HG02870 (cell line): ENCODE measurements around the gene NAPB.
"Not testable (repeated sequence)": the region's sequence is repeated elsewhere in the genome, so short reads cannot be mapped to it uniquely, and the experiment has no call there.

ENCODE experiments used
- ATAC-seq: cut with Tn5 transposase; IDR thresholded peaks from one replicate; pipeline ENCODE4 v1.9.1; 2021; ENCODE audit warnings: mild to moderate bottlenecking, moderate library complexity; ENCODE audit not compliant: unreplicated experiment

The NAPB gene

GRCh38 chr20:23420943-23421931 lies at the start of gene NAPB:
NAPB (minus strand) TSS chr20:23421488; CDS start chr20:23421402, 86 bp downstream.
- ATAC-seq = peak; percentile 94

- ATAC-seq = not testable (repeated sequence)
These were observed 45.7 kb upstream of the NAPB start for GRCh38 chr20:23466961-23467360.

- ATAC-seq = no peak
These were observed 39.9 kb upstream of the NAPB start for GRCh38 chr20:23461180-23461579.

GRCh38 chr20:23459461-23460150 lies 38.3 kb upstream of the NAPB start:
- no peak for ATAC-seq

- no peak for ATAC-seq
These were observed 35.6 kb upstream of the NAPB start for GRCh38 chr20:23456873-23457272.

GRCh38 chr20:23456409-23456808 lies 35.1 kb upstream of the NAPB start:
- no peak for ATAC-seq

GRCh38 chr20:23455639-23456038 lies 34.4 kb upstream of the NAPB start:
- ATAC-seq = no peak

GRCh38 chr20:23454816-23455215 lies 33.5 kb upstream of the NAPB start:
- ATAC-seq = no peak

- ATAC-seq = no peak
These were observed 32.6 kb upstream of the NAPB start for GRCh38 chr20:23453549-23454543.

GRCh38 chr20:23452776-23453175 lies 31.5 kb upstream of the NAPB start, which contains the start of gene CST11:
CST11 (minus strand) TSS chr20:23452876; CDS start chr20:23452811, 65 bp downstream.
- ATAC-seq = no peak

GRCh38 chr20:23451956-23452487 lies 30.7 kb upstream of the NAPB start:
- ATAC-seq = no peak

GRCh38 chr20:23450877-23451276 lies 29.6 kb upstream of the NAPB start:
- ATAC-seq = no peak

GRCh38 chr20:23449421-23449820 lies 28.1 kb upstream of the NAPB start:
- no peak for ATAC-seq

GRCh38 chr20:23448167-23448566 lies 26.9 kb upstream of the NAPB start:
- no peak for ATAC-seq

- no peak for ATAC-seq
These were observed 25.2 kb upstream of the NAPB start for GRCh38 chr20:23446505-23446904.

GRCh38 chr20:23445596-23446217 lies 24.4 kb upstream of the NAPB start:
- no peak for ATAC-seq

GRCh38 chr20:23444859-23445258 lies 23.6 kb upstream of the NAPB start:
- no peak for ATAC-seq

GRCh38 chr20:23442436-23442835 lies 21.1 kb upstream of the NAPB start:
- ATAC-seq = no peak

GRCh38 chr20:23441850-23442313 lies 20.6 kb upstream of the NAPB start:
- peak; percentile 56 for ATAC-seq

- no peak for ATAC-seq
These were observed 18.7 kb upstream of the NAPB start for GRCh38 chr20:23440004-23440403.
